Choroid plexus epithelial cell (primary cell): ENCODE results near the gene ARSB.

ENCODE experiments used
- DNase-seq: peaks from one replicate; pipeline ENCODE4 v3.0.0-alpha.2; 2010; ENCODE audit warnings: low read depth
- H3K4me3 ChIP-seq: 2 replicates; pipeline ENCODE4 v1.5.1; 2011; ENCODE audit warnings: low read depth, mild to moderate bottlenecking, control low read depth, low read length, moderate library complexity
- CTCF ChIP-seq: conservative IDR thresholded peaks from 2 replicates; pipeline ENCODE4 v1.5.1; 2011; ENCODE audit warnings: low read depth, mild to moderate bottlenecking, control low read depth, inconsistent platforms, low read length, moderate library complexity

The ARSB gene

GRCh38 chr5:78972654-78973428 lies 12.3 kb downstream of the ARSB start:
- DNase-seq, result peak; percentile 63
- no peak for TF ChIP-seq CTCF
- no peak overlapping the region for H3K4me3 ChIP-seq

GRCh38 chr5:78971998-78972397 lies 13.1 kb downstream of the ARSB start:
- no peak overlapping the region for H3K4me3 ChIP-seq
- DNase-seq, result no peak
- no peak for TF ChIP-seq CTCF

- H3K4me3 ChIP-seq, result no peak overlapping the region
- no peak for DNase-seq
- TF ChIP-seq CTCF, result no peak
Measured at GRCh38 chr5:78968781-78969180, 16.3 kb downstream of the ARSB start.

GRCh38 chr5:78964889-78965288 lies 20.2 kb downstream of the ARSB start:
- DNase-seq, result peak; percentile 90
- no peak overlapping the region for H3K4me3 ChIP-seq
- TF ChIP-seq CTCF, result peak; percentile 63

GRCh38 chr5:78961743-78962142 lies 23.4 kb downstream of the ARSB start:
- DNase-seq, result no peak
- TF ChIP-seq CTCF, result no peak
- H3K4me3 ChIP-seq, result no peak overlapping the region

GRCh38 chr5:78959767-78960166 lies 25.3 kb downstream of the ARSB start:
- TF ChIP-seq CTCF, result no peak
- no peak for DNase-seq
- H3K4me3 ChIP-seq, result no peak overlapping the region
